ENCODE measurements around the gene EFEMP1.

DNA sequence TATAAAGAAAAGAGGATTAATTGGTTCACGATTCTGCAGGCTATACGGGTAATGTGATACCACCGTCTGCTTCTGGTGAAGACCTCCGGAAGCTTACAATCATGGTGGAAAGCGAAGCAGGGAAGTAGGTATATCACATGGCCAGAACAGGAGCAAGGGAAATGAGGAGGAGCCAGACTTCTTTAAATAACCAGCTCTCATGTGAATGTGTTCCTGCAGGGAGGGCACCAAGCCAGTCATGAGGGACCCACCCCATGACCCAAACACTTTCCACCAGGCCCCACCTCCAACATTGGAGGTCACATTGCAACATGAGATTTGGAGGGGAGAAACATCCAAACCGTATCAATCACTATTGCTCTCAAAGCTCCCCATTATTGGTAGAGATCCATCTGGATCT lies 61.8 kb downstream of the EFEMP1 start:
- TF ChIP-seq CTCF (IDR thresholded peaks at IDR 0.05) (no peak), EP300 (IDR thresholded peaks at IDR 0.05) (no peak), POLR2A (IDR thresholded peaks at IDR 0.05) (no peak)

All from tibial nerve (tissue), 4 donors.